ENCODE measurements around the gene NMRK1. TPM values are rescaled to one million over a fixed set of nuclear protein-coding genes. Genes with fewer than 3 reads are reported as not detected.

Gene NMRK1
- total RNA-seq, result 10 to 100 TPM in 6 of 10 donors, 1 to 10 TPM in 4; 4.7 to 15.9 (median 11.2) TPM
- 10 to 100 TPM; 12.6 to 51.6 TPM for polyA plus RNA-seq
- long read RNA-seq, donor 1, transcript NMRK1-201 (9 exons, 1,185 nt), result major isoform, 12 of 18 reads
- long read RNA-seq, donor 1, partial matches to known transcripts, result 1 of 18 reads
- long read RNA-seq, donor 1, other reads (novel, unspliced or antisense), result 4 of 18 reads
- long read RNA-seq, donor 2, transcript NMRK1-201 (9 exons, 1,185 nt), result major isoform, 5 of 8 reads
- long read RNA-seq, donor 2, partial matches to known transcripts, result 0 of 8 reads
- long read RNA-seq, donor 2, other reads (novel, unspliced or antisense), result 1 of 8 reads
- long read RNA-seq, donor 3, transcript NMRK1-201 (9 exons, 1,185 nt), result major isoform, 14 of 30 reads
- long read RNA-seq, donor 3, partial matches to known transcripts, result 2 of 30 reads
- long read RNA-seq, donor 3, other reads (novel, unspliced or antisense), result 13 of 30 reads

GRCh38 chr9:75087824-75088645 is at the start of gene NMRK1, which contains the start of gene OSTF1:
TSS of gene NMRK1 (minus strand) at chr9:75088155. CDS start at chr9:75083115, 5,040 bp downstream.
TSS of gene OSTF1 (plus strand) at chr9:75088514. CDS start at chr9:75088693, 179 bp downstream.
- Histone ChIP-seq H3K4me1 (peaks cover 0 to 77% (median 56%) of the 10 kb centered on the region in 9 donors), H3K27ac (peak within 1 kb of the TSS; percentile 78 to 99 (median 95)), H3K36me3 (peaks cover 0 to under 1% (median 0%) of the 10 kb centered on the region in 9 donors), H3K9me3 (no peaks in the 10 kb centered on the region), H3K4me3 (peak within 1 kb of the TSS; percentile 66 to 99 (median 93)), H3K27me3 (no peaks in the 10 kb centered on the region)
- TF ChIP-seq CTCF (IDR thresholded peaks at IDR 0.05), result peak in 3 of 9 donors; percentile 7 to 21 (median 16)
- whole genome bisulfite sequencing, 2 donors, result 0% methylated on average over 84 to 93 of the region's 93 CpGs
- ATAC-seq (peak; percentile 94 to 99 (median 94)), DNase-seq (peak; percentile 95 to 97)
- intact Hi-C loops (cut with DNase I), result loop anchor here in 5 of 10 donors (1.0 to 10.0 kb wide), 7 partner anchors 60 to 1307 kb away; partner anchors contain the start of genes C9orf40 (in 2 of the 5), CARNMT1 (in 2 of the 5) and RFK (in 1 of the 5)

GRCh38 chr9:75134495-75134894 is 46.5 kb upstream of the NMRK1 start:
- no peak for ATAC-seq
- H3K4me3 ChIP-seq, result no peak overlapping the region
- peaks cover 0 to 98% (median 38%) of the 10 kb centered on the region in 9 donors for H3K36me3 ChIP-seq
- no peaks in the 10 kb centered on the region for H3K9me3 ChIP-seq
- H3K27me3 ChIP-seq, result no peaks in the 10 kb centered on the region
- no peaks in the 10 kb centered on the region for H3K4me1 ChIP-seq
- intact Hi-C loops (cut with DNase I), result no loop called here
- DNase-seq, result no peak
- no peak for TF ChIP-seq CTCF (IDR thresholded peaks at IDR 0.05)
- WGBS, 2 donors, result 71 to 97% methylated on average over 2 of the region's 2 CpGs
- no peak overlapping the region for H3K27ac ChIP-seq

- Histone ChIP-seq H3K4me3 (no peak overlapping the region), H3K27ac (no peak overlapping the region), H3K9me3 (no peaks in the 10 kb centered on the region), H3K36me3 (peaks cover 0 to 96% (median 38%) of the 10 kb centered on the region in 9 donors), H3K4me1 (no peaks in the 10 kb centered on the region), H3K27me3 (no peaks in the 10 kb centered on the region)
- TF ChIP-seq CTCF (IDR thresholded peaks at IDR 0.05), result no peak
- intact Hi-C loops (cut with DNase I), result no loop called here
- ATAC-seq (no peak), DNase-seq (no peak)
- 89 to 90% methylated on average over 3 of the region's 3 CpGs for WGBS, 2 donors
These were observed 45.4 kb upstream of the NMRK1 start for GRCh38 chr9:75133396-75133795.

- Histone ChIP-seq H3K4me3 (no peak overlapping the region), H3K9me3 (no peaks in the 10 kb centered on the region), H3K27me3 (no peaks in the 10 kb centered on the region), H3K27ac (no peak overlapping the region), H3K4me1 (no peaks in the 10 kb centered on the region), H3K36me3 (peaks cover 0 to 84% (median 27%) of the 10 kb centered on the region in 9 donors)
- ATAC-seq, result no peak
- WGBS, 2 donors, result 90% methylated on average over 4 of the region's 4 CpGs
- no peak for DNase-seq
- intact Hi-C loops (cut with DNase I), result no loop called here
- no peak for TF ChIP-seq CTCF (IDR thresholded peaks at IDR 0.05)
These were observed 44.3 kb upstream of the NMRK1 start for GRCh38 chr9:75132244-75132643.
